ENCODE results near the gene SEMA7A.

- TF ChIP-seq CTCF (IDR thresholded peaks at IDR 0.05; ENCODE audit: low read depth, low read length, poor library complexity, severe bottlenecking), result no peak
- TF ChIP-seq EZH2phosphoT487 (IDR thresholded peaks at IDR 0.05; ENCODE audit: borderline replicate concordance, low read length), result no peak
Measured at GRCh38 chr15:74454764-74455500, 21.2 kb upstream of the SEMA7A start.
